Endothelial cell of umbilical vein (primary cell): Measurements from ENCODE around the gene HSPA2. TPM values are rescaled to one million over a fixed set of nuclear protein-coding genes. Genes with fewer than 3 reads are reported as not detected.

Experiments used
- BruUV-seq: library from RNA; stranded (reverse); fragments of 400-500 nt; replicated peaks from 2 replicates; lab custom pipeline; 2021; lab: Mats Ljungman, UMichigan
- CTCF ChIA-PET: fragments of 300-600, 350-600 bp; sonication (Branson Sonifier 250); formaldehyde crosslinking; loops from one replicate; lab custom pipeline; 2021; ENCODE audit warnings: antibody characterized with exemption, inconsistent platforms; lab: Charles Lee
- POLR2A ChIA-PET: fragments of 300-600, 350-600 bp; sonication (Branson Sonifier 250); formaldehyde crosslinking; loops from one replicate; lab custom pipeline; 2021; ENCODE audit warnings: antibody characterized with exemption, inconsistent platforms; lab: Charles Lee
- DNase-seq: peaks from one replicate; pipeline ENCODE4 v3.0.0-alpha.2; 2011; ENCODE audit warnings: low read depth, low spot score
- FAIRE-seq: peaks from 2 replicates; lab custom pipeline; 2011; peaks lifted over from hg19 to GRCh38; lab: Jason Lieb, UNC
- H2AFZ ChIP-seq: 2 replicates; pipeline ENCODE4 v1.6.0; 2012; ENCODE audit warnings: low read depth, low read length, control low read depth, inconsistent platforms
- H3K27ac ChIP-seq: 2 replicates; pipeline ENCODE4 v1.5.1; 2011; ENCODE audit warnings: low read depth, mild to moderate bottlenecking, control low read depth, low read length, moderate library complexity; ENCODE audit not compliant: insufficient read depth
- H3K27me3 ChIP-seq, 2 experiments: 2 replicates each; pipeline versions ENCODE4 v1.6.0 to v1.6.1; 2011; ENCODE audit warnings: low read length in 2 of 2, mixed read lengths in 1 of 2; ENCODE audit not compliant: control insufficient read depth in 2 of 2, insufficient read depth in 2 of 2
- H3K36me3 ChIP-seq, 2 experiments: 2 replicates in 1 of 2; 3 replicates in 1 of 2; pipeline ENCODE4 v1.5.1; 2011; ENCODE audit warnings: low read length in 2 of 2, mild to moderate bottlenecking in 1 of 2, moderate library complexity in 1 of 2; ENCODE audit not compliant: control insufficient read depth in 2 of 2, insufficient read depth in 2 of 2; ENCODE audit errors: extremely low read depth in 1 of 2
- H3K4me1 ChIP-seq: 3 replicates; pipeline ENCODE4 v1.5.1; 2011; ENCODE audit warnings: mild to moderate bottlenecking, low read length; ENCODE audit not compliant: control insufficient read depth, insufficient read depth; ENCODE audit errors: extremely low read depth
- H3K4me2 ChIP-seq: 2 replicates; pipeline ENCODE4 v1.6.1; 2011; ENCODE audit warnings: low read length, control low read depth, mixed read lengths; ENCODE audit not compliant: insufficient read depth
- H3K4me3 ChIP-seq, 3 experiments: fragments of 200-600 bp in 1 of 3; sonication (generic), shearing (Covaris generic) in 1 of 3; replicated peaks in 1 of 3; 2 replicates each; pipeline ENCODE4 v1.5.1; 2011 to 2016; ENCODE audit warnings: control low read depth in 3 of 3, low read length in 3 of 3, mild to moderate bottlenecking in 2 of 3, inconsistent platforms in 1 of 3, low read depth in 1 of 3, moderate library complexity in 1 of 3; ENCODE audit not compliant: insufficient read depth in 1 of 3
- H3K79me2 ChIP-seq: 2 replicates; pipeline ENCODE4 v1.6.0; 2012; ENCODE audit warnings: low read length, inconsistent platforms; ENCODE audit not compliant: control insufficient read depth, insufficient read depth
- H3K9ac ChIP-seq: replicated peaks from 2 replicates; pipeline ENCODE3; 2011; ENCODE audit warnings: low read length, control low read depth; ENCODE audit not compliant: insufficient read depth; ENCODE audit errors: extremely low read depth
- H3K9me1 ChIP-seq: replicated peaks from 3 replicates; pipeline ENCODE4 v1.6.0; 2011; ENCODE audit warnings: mild to moderate bottlenecking, low read length; ENCODE audit not compliant: control insufficient read depth, insufficient read depth; ENCODE audit errors: extremely low read depth
- H3K9me3 ChIP-seq: replicated peaks from 2 replicates; pipeline ENCODE4 v1.5.1; 2012; ENCODE audit warnings: low read length, inconsistent platforms; ENCODE audit not compliant: control insufficient read depth, insufficient read depth
- H4K20me1 ChIP-seq: replicated peaks from 2 replicates; pipeline ENCODE3; 2011; ENCODE audit warnings: mild to moderate bottlenecking, low read length; ENCODE audit not compliant: control insufficient read depth, insufficient read depth; ENCODE audit errors: extremely low read depth
- FOS ChIP-seq: IDR thresholded peaks from 2 replicates; pipeline ENCODE4 v1.6.1; 2011; ENCODE audit warnings: mild to moderate bottlenecking, low read length, moderate library complexity, borderline replicate concordance; ENCODE audit not compliant: insufficient read depth
- JUN ChIP-seq: IDR thresholded peaks from 2 replicates; pipeline ENCODE4 v1.6.1; 2011; ENCODE audit warnings: borderline replicate concordance, low read depth; ENCODE audit not compliant: insufficient read length, insufficient read depth
- MAX ChIP-seq: IDR thresholded peaks from 2 replicates; pipeline ENCODE4 v1.6.1; 2011; ENCODE audit not compliant: insufficient read depth, insufficient read length
- POLR2A ChIP-seq: IDR thresholded peaks from 2 replicates; pipeline ENCODE4 v1.6.1; 2012; ENCODE audit warnings: low read depth, mild to moderate bottlenecking, control low read depth, low read length
- dilution Hi-C: fragments of 300-500 bp; cut with MboI; formaldehyde crosslinking; loops from one replicate; pipeline ENCODE4 v1.15.0; 2019; ENCODE audit warnings: low sequenced_read_pairs; ENCODE audit not compliant: extremely low pct_ligation_motif_present
- intact Hi-C: fragments of 100-400 bp; cut with micrococcal nuclease; formaldehyde crosslinking; loops from one replicate; pipeline ENCODE4 v1.10.0; 2022
- polyA plus RNA-seq, 4 experiments: library from polyadenylated mRNA; depleted of rRNA in 3 of 4; stranded (reverse) in 3 of 4; unstranded in 1 of 4; fragments of >200 nt; gene quantifications; 2 replicates each; pipeline versions ENCODE4 v1.2.1 to v1.2.3, GENCODE V29; 2011 to 2012; ENCODE audit warnings: missing spikeins in 1 of 4
- small RNA-seq: library from RNA; depleted of rRNA; stranded (forward); fragments of <200 nt; gene quantifications from one replicate; pipeline ENCODE3, GENCODE V24; 2012; ENCODE audit warnings: low replicate concordance, low read depth; ENCODE audit not compliant: insufficient read depth, insufficient read length
- total RNA-seq: library from RNA; stranded (reverse); gene quantifications from 2 replicates; pipeline ENCODE4 v1.2.3, GENCODE V29; 2021

The HSPA2 gene
- total and polyA plus RNA-seq, 2 donors (not counting 3 experiments of a cell fraction or from before 2014, with no cell fraction given) = 5.3 to 11.4 TPM

- no peak for TF ChIP-seq FOS
- no peak for TF ChIP-seq MAX
- no peak for TF ChIP-seq POLR2A
- TF ChIP-seq JUN = no peak
- no TSS peak for BruUV-seq
- no peak overlapping the region for H2AFZ ChIP-seq
Observed at GRCh38 chr14:64591809-64592208, 51.3 kb downstream of the HSPA2 start.

More at GRCh38 chr14:64591809-64592208, 51.3 kb downstream of the HSPA2 start:
- dilution Hi-C loops (no loop called here), intact Hi-C loops (no loop called here)
- no peak for DNase-seq
- no peaks in the 10 kb centered on the region for H3K9me3 ChIP-seq
- no peak overlapping the region for H3K9ac ChIP-seq
- H3K4me1 ChIP-seq = no peaks in the 10 kb centered on the region
- H3K4me3 ChIP-seq = no peak overlapping the region
- FAIRE-seq = no peak
- no peaks in the 10 kb centered on the region for H3K79me2 ChIP-seq
- no peaks in the 10 kb centered on the region for H3K9me1 ChIP-seq
- H4K20me1 ChIP-seq = no peaks in the 10 kb centered on the region
- POLR2A ChIA-PET = interaction anchor here (0.6 kb wide), 1 partner anchor 293 kb away, joined by 3 read pairs; no protein-coding TSS in a partner anchor
- CTCF ChIA-PET = no interaction called here
- peaks cover 0 to 5% of the 10 kb centered on the region in 2 experiments for H3K27me3 ChIP-seq
- no peaks in the 10 kb centered on the region for H3K36me3 ChIP-seq
- no peak overlapping the region for H3K27ac ChIP-seq
- no peak overlapping the region for H3K4me2 ChIP-seq

Small RNA genes lying within 50 kb of the gene (small RNA-seq; reads per million reads assigned to genes)
- gene AL049869.4 = not detected

Other genes with a start within 250 kb of the HSPA2 start
- gene ESR2, start 246.4 kb upstream of the HSPA2 start, total RNA-seq = 0.58 TPM in 1 of 2 replicates, not detected in the other
- 0.08 and 0.10 TPM in 2 replicates for gene ESR2, start 246.4 kb upstream of the HSPA2 start, polyA plus RNA-seq
- gene MTHFD1, start 152.4 kb upstream of the HSPA2 start, total RNA-seq = 104 and 114 TPM in 2 replicates
- gene MTHFD1, start 152.4 kb upstream of the HSPA2 start, polyA plus RNA-seq = 18.9 and 26.3 TPM in 2 replicates
- gene AKAP5, start 75.2 kb upstream of the HSPA2 start, total RNA-seq = 0.75 and 1.1 TPM in 2 replicates
- 0.06 and 0.10 TPM in 2 replicates for gene AKAP5, start 75.2 kb upstream of the HSPA2 start, polyA plus RNA-seq
- 6.4 and 7.7 TPM in 2 replicates for gene ZBTB25, start 36.9 kb upstream of the HSPA2 start, total RNA-seq
- gene ZBTB25, start 36.9 kb upstream of the HSPA2 start, polyA plus RNA-seq = 3.2 and 3.7 TPM in 2 replicates
- gene ZBTB1, start 36.0 kb upstream of the HSPA2 start, total RNA-seq = 32.2 and 32.5 TPM in 2 replicates
- gene ZBTB1, start 36.0 kb upstream of the HSPA2 start, polyA plus RNA-seq = 9.7 and 12.4 TPM in 2 replicates
- 0.51 and 0.60 TPM in 2 replicates for gene PPP1R36, start 9.2 kb downstream of the HSPA2 start, total RNA-seq
- 0.28 TPM in 1 of 2 replicates, not detected in the other for gene PPP1R36, start 9.2 kb downstream of the HSPA2 start, polyA plus RNA-seq
- 6.9 and 8.0 TPM in 2 replicates for gene PLEKHG3, start 163.7 kb downstream of the HSPA2 start, total RNA-seq
- 6.6 and 12.4 TPM in 2 replicates for gene PLEKHG3, start 163.7 kb downstream of the HSPA2 start, polyA plus RNA-seq